ENCODE data around the gene ARL5C. TPM values are rescaled to one million over a fixed set of nuclear protein-coding genes. Genes with fewer than 3 reads are reported as not detected.

The ARL5C gene
- total RNA-seq, 1 donor from 2014 or later = 0.25 TPM

DNA sequence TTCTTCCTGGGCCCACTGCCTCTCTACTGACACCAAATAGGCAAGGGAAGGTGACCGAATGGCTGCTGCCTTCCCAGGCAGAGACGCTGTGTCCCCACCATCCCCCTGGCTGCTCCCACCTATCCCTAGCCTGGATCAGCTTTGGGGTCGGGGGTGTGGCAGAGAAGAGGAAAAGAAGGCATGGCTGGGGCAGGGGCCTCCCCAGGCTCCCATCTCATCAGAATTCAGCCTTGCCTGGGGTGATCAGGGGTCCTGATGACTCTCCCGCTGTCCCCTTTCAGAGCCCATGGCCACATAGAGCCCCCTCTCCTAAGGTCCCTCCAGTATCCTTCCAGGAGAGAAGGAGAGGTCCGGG lies 15.2 kb downstream of the ARL5C start:
- Mint-ChIP-seq H3K4me1 (ENCODE audit: low read depth) (peaks cover 38% of the 10 kb centered on the region), H3K4me3 (ENCODE audit: unreplicated experiment) (peak overlapping the region; percentile 70), H3K27me3 (ENCODE audit: low read depth) (no peaks in the 10 kb centered on the region), H3K27ac (ENCODE audit: unreplicated experiment) (no peak overlapping the region), H3K36me3 (ENCODE audit: low read depth) (no peaks in the 10 kb centered on the region), H3K9me3 (ENCODE audit: low read depth) (no peaks in the 10 kb centered on the region)
- TF ChIP-seq, protein P1, sequence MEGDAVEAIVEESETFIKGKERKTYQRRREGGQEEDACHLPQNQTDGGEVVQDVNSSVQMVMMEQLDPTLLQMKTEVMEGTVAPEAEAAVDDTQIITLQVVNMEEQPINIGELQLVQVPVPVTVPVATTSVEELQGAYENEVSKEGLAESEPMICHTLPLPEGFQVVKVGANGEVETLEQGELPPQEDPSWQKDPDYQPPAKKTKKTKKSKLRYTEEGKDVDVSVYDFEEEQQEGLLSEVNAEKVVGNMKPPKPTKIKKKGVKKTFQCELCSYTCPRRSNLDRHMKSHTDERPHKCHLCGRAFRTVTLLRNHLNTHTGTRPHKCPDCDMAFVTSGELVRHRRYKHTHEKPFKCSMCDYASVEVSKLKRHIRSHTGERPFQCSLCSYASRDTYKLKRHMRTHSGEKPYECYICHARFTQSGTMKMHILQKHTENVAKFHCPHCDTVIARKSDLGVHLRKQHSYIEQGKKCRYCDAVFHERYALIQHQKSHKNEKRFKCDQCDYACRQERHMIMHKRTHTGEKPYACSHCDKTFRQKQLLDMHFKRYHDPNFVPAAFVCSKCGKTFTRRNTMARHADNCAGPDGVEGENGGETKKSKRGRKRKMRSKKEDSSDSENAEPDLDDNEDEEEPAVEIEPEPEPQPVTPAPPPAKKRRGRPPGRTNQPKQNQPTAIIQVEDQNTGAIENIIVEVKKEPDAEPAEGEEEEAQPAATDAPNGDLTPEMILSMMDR (IDR thresholded peaks at IDR 0.05) = no peak
- DNase-seq (ENCODE audit: low spot score) = no peak

DNA sequence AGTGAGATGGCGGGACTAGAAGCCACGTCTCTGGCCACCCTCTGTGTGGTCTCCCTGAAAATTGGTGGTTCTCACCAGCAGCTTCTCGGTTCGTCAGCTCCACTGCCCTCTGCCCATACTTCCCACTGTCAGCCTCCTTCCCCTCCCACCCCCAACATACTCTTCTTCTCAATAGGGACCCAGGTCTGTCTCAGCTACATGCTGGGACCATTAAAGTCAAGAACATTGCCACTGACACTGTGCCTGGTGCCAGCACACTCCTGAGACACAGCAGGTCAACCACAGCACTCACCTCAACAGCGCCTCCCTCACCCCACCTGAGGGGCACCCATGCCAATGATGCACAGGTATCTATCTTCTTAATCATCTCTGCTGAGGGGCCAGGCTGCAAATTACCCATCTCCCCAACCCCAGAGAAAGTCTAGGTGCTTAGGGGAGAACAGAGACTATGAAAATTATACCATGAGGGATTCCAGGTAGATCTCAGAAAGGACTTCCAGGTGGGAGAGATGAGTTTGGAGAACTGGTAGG lies 15.8 kb downstream of the ARL5C start:
- Mint-ChIP-seq H3K4me3 (ENCODE audit: unreplicated experiment) (peak overlapping the region; percentile 70), H3K4me1 (ENCODE audit: low read depth) (peaks cover 38% of the 10 kb centered on the region), H3K36me3 (ENCODE audit: low read depth) (no peaks in the 10 kb centered on the region), H3K27ac (ENCODE audit: unreplicated experiment) (no peak overlapping the region), H3K27me3 (ENCODE audit: low read depth) (no peaks in the 10 kb centered on the region), H3K9me3 (ENCODE audit: low read depth) (no peaks in the 10 kb centered on the region)
- no peak for DNase-seq (ENCODE audit: low spot score)
- TF ChIP-seq, protein P1 (IDR thresholded peaks at IDR 0.05) = no peak

DNA sequence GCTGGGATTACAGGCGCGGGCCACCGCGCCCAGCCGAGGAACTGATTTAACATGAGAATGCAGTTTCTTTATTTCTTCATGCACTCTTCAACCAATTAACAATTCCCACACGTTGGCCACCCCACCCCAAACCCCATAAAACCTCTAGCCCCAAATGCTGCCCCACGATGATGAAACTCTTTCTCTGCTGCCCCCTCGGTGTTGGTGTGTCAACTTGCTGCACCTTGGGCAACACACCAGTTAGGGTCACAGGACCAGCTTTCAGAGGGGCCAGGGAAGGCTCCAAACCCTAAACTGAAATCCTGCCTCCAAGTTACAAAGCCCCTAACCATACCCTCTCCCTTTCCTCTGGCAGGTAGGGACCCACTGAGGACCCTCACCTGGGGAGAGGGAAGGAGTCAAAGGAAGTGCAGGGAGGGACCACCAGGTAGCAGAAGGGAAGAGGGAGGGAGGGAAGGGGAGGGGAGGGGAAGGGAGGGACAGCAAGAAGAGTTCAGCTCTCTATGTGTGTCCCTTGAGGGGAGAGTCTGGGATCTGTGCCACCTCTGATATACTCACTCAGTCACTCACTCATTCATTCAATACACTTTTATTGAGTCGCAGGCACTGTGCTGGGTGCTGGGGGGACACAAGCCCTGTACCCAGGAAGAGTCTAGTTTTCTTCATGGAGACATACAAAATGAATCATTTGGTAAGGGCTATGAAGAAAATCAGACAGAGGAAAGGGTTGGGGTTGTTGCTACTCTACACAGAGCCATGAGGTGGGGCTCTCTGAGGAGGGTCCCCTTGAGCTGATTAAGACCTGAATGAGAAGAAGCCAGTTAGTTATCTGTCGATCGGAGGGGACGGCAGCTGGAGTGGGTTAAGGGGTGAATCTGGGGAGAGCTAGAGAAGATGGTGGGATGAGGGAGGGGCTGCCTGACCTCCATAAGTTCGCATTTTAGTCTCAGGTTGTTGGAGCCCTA lies 18.5 kb downstream of the ARL5C start:
- TF ChIP-seq, protein P1 (IDR thresholded peaks at IDR 0.05) = no peak
- H3K4me1 Mint-ChIP-seq (ENCODE audit: low read depth) = peaks cover 41% of the 10 kb centered on the region
- no peak for DNase-seq (ENCODE audit: low spot score)
- H3K27me3 Mint-ChIP-seq (ENCODE audit: low read depth) = no peaks in the 10 kb centered on the region
- no peaks in the 10 kb centered on the region for H3K36me3 Mint-ChIP-seq (ENCODE audit: low read depth)
- no peak overlapping the region for H3K27ac Mint-ChIP-seq (ENCODE audit: unreplicated experiment)
- no peak overlapping the region for H3K4me3 Mint-ChIP-seq (ENCODE audit: unreplicated experiment)
- no peaks in the 10 kb centered on the region for H3K9me3 Mint-ChIP-seq (ENCODE audit: low read depth)

DNA sequence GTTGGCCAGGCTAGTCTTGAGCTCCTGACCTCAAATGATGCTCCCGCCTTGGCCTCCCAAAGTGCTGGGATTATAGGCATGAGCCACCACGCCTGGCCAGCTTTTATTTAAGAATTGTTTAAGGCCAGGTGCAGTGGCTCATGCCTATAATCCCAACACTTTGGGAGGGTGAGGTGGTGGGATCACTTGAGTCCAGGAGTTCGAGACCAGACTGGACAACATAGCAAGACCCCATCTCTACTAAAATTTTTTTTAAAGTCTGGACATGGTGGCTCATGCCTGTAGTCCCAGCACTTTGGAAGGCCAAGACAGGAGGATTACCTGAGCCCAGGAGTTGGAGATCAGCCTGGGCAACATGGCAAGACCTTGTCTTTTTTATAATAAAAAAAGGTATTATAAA lies 19.7 kb downstream of the ARL5C start:
- Mint-ChIP-seq H3K4me1 (ENCODE audit: low read depth) (peaks cover 33% of the 10 kb centered on the region), H3K27me3 (ENCODE audit: low read depth) (no peaks in the 10 kb centered on the region), H3K4me3 (ENCODE audit: unreplicated experiment) (no peak overlapping the region), H3K27ac (ENCODE audit: unreplicated experiment) (no peak overlapping the region), H3K9me3 (ENCODE audit: low read depth) (no peaks in the 10 kb centered on the region), H3K36me3 (ENCODE audit: low read depth) (no peaks in the 10 kb centered on the region)
- TF ChIP-seq, protein P1 (IDR thresholded peaks at IDR 0.05) = no peak
- no peak for DNase-seq (ENCODE audit: low spot score)

DNA sequence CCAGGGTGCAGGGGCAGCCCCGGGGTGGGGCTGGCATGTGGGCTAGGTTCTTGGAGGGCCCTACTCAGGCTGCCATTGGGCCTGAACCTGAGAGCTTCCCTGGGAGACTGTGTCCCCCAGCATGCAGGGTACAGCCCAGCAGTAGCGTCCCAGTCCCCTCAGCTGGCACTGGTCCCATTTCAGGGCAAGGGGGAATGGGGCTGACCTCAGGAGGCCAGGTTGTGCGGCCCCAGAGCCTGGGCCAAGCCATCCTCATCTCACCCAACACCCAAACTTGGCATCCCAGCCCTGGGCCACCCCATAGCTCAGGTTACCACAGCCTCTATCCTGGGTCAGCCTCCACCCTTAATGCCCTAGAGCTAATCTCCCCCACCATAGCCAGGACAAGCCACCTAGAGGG lies 20.8 kb downstream of the ARL5C start:
- Mint-ChIP-seq H3K9me3 (ENCODE audit: low read depth) (no peaks in the 10 kb centered on the region), H3K4me3 (ENCODE audit: unreplicated experiment) (no peak overlapping the region), H3K4me1 (ENCODE audit: low read depth) (peaks cover 29% of the 10 kb centered on the region), H3K27me3 (ENCODE audit: low read depth) (no peaks in the 10 kb centered on the region), H3K36me3 (ENCODE audit: low read depth) (no peaks in the 10 kb centered on the region), H3K27ac (ENCODE audit: unreplicated experiment) (no peak overlapping the region)
- no peak for DNase-seq (ENCODE audit: low spot score)
- TF ChIP-seq, protein P1 (IDR thresholded peaks at IDR 0.05) = no peak
